SK-N-MC (cell line): ENCODE measurements around the gene TBX2.

Experiments used
- EZH2 ChIP-seq: fragments of 200-600 bp; sonication (generic); IDR thresholded peaks from one replicate; pipeline ENCODE4 v1.6.1; 2017; ENCODE audit warnings: antibody characterized with exemption
- FOXP2 ChIP-seq: optimal IDR thresholded peaks from 2 replicates; pipeline ENCODE3; 2011; ENCODE audit warnings: mild to moderate bottlenecking, moderate library complexity; ENCODE audit not compliant: insufficient read depth; ENCODE audit errors: extremely low read length, control extremely low read depth
- POLR2AphosphoS5 ChIP-seq: IDR thresholded peaks from 2 replicates; pipeline ENCODE4 v1.6.1; 2012; ENCODE audit warnings: mild to moderate bottlenecking, low read depth, low read length, borderline replicate concordance

DNA sequence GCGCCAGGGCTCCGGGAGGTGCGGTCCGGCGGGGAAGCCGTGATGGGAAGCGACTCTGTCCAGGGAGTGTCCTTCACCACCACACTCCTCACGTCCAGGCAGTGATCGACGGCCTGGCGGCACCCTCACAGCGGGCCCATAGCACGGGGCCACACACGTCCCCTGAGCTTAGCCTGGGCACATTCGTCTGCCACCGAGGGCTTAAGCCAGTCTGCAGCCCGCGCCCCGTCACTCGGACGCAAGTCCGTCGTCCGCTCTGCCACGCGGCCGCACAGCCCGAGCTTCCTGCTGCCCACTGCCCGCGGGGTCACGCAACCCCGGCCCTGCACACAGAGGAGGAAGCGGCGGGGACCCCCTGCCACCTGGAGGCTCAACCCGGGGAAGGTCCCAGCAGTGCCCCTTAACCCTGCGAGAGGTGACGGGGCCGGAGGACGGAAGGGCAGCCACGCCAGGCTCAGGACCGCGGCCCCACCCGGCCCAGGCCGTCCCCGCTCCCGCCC, 3.0 kb upstream of the TBX2 start:
- TF ChIP-seq POLR2AphosphoS5 (no peak), EZH2 (no peak), FOXP2 (no peak)
